Epithelial cell of proximal tubule (primary cell): Measurements from ENCODE around the gene NSMCE1. TPM values are rescaled to one million over a fixed set of nuclear protein-coding genes. Genes with fewer than 3 reads are reported as not detected.

Source experiments
- DNase-seq: peaks from one replicate; pipeline ENCODE4 v3.0.0-alpha.2; 2011; ENCODE audit warnings: low read depth
- H3K4me3 ChIP-seq: 2 replicates; pipeline ENCODE4 v1.5.1; 2011; ENCODE audit warnings: low read depth, mild to moderate bottlenecking, low read length
- total RNA-seq: library from RNA; depleted of rRNA; stranded (reverse); fragments of >200 nt; gene quantifications from 2 replicates; pipeline ENCODE4 v1.2.3, GENCODE V29; 2015
- TF ChIP-seq, protein P1 (sequence below): conservative IDR thresholded peaks from 2 replicates; pipeline ENCODE4 v1.5.1; 2012; ENCODE audit warnings: low read depth, mild to moderate bottlenecking, low read length

Gene NSMCE1, protein sequence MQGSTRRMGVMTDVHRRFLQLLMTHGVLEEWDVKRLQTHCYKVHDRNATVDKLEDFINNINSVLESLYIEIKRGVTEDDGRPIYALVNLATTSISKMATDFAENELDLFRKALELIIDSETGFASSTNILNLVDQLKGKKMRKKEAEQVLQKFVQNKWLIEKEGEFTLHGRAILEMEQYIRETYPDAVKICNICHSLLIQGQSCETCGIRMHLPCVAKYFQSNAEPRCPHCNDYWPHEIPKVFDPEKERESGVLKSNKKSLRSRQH
- total RNA-seq = 67.1 and 86.3 TPM in 2 replicates

DNA sequence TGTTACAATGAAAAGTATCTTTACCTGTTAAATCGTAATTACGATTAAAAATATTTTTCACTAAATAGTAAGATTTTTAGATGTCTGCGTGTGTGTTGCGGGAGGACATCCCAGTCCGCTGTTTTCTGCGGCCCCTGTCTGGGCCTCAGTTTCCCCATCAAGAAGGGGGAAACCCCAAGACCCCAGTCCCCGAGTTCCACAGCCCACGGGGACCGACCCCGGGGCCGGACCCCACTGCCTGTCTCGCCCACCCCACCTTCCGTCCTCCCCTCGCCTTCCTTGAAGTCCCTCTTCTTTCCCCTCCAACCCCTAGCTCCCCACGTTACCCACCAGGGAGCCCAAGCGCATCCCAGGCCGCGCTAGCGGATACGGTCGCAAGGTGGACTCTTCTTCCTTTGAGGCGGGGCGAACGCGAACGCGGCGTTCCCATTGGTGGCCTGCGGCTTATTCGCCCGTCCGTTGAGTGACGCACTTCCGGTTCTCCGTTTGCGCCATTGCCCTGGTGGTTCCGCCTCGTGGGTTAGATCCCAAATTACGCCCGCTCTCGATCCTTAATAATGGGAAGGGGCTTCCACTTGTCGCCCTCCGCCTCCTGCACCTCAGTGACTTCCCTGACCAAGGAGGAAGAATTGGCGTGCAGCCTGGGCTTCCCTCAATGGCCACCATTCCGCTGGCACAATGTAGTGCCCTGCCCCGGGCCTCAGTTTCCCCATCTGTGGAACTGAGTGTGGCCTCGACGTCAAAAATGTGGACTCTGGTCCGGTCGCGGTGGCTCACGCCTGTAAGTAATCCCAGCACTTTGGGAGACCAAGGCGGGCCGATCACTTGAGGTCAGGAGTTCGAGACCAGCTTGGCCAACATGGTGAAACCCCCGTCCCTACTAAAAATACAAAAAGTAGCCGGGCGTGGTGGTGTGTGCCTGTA, at the start of gene NSMCE1:
TSS of gene NSMCE1 (minus strand) at position 397 of the 924 bp plus-strand sequence. CDS start 11,202 bp downstream, outside the sequence.
- H3K4me3 ChIP-seq = peak within 1 kb of the TSS; percentile 96
- DNase-seq = peak; percentile 46
- TF ChIP-seq, protein P1, sequence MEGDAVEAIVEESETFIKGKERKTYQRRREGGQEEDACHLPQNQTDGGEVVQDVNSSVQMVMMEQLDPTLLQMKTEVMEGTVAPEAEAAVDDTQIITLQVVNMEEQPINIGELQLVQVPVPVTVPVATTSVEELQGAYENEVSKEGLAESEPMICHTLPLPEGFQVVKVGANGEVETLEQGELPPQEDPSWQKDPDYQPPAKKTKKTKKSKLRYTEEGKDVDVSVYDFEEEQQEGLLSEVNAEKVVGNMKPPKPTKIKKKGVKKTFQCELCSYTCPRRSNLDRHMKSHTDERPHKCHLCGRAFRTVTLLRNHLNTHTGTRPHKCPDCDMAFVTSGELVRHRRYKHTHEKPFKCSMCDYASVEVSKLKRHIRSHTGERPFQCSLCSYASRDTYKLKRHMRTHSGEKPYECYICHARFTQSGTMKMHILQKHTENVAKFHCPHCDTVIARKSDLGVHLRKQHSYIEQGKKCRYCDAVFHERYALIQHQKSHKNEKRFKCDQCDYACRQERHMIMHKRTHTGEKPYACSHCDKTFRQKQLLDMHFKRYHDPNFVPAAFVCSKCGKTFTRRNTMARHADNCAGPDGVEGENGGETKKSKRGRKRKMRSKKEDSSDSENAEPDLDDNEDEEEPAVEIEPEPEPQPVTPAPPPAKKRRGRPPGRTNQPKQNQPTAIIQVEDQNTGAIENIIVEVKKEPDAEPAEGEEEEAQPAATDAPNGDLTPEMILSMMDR = no peak

- H3K4me3 ChIP-seq = no peak overlapping the region
- no peak for DNase-seq
- TF ChIP-seq, protein P1 = no peak
Measured at GRCh38 chr16:27317738-27318391, 49.3 kb upstream of the NSMCE1 start.

DNA sequence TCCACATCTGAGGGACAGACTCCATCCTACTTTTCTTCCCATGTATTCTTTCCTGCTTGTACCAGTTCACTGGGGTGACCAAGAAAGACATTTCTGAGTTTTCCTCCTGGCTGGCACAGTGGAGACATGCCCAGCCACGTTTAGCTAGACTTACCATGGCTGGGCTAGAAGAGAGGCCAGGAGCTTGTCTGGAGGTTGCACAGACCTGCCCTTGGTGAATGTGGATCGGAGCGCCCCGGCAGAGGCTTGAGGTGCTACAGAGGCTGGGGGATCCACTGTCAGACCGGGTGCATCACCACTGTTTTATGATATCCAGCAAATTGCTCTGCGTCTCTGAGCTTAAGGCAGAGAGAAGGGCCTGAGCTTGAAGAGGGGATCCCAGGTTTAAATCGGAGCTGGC, 48.7 kb upstream of the NSMCE1 start:
- H3K4me3 ChIP-seq = no peak overlapping the region
- no peak for DNase-seq
- TF ChIP-seq, protein P1 = no peak

- no peak for DNase-seq
- peak overlapping the region; percentile 88 for H3K4me3 ChIP-seq
- TF ChIP-seq, protein P1 = no peak
Measured at GRCh38 chr16:27316038-27316680, 47.6 kb upstream of the NSMCE1 start.

DNA sequence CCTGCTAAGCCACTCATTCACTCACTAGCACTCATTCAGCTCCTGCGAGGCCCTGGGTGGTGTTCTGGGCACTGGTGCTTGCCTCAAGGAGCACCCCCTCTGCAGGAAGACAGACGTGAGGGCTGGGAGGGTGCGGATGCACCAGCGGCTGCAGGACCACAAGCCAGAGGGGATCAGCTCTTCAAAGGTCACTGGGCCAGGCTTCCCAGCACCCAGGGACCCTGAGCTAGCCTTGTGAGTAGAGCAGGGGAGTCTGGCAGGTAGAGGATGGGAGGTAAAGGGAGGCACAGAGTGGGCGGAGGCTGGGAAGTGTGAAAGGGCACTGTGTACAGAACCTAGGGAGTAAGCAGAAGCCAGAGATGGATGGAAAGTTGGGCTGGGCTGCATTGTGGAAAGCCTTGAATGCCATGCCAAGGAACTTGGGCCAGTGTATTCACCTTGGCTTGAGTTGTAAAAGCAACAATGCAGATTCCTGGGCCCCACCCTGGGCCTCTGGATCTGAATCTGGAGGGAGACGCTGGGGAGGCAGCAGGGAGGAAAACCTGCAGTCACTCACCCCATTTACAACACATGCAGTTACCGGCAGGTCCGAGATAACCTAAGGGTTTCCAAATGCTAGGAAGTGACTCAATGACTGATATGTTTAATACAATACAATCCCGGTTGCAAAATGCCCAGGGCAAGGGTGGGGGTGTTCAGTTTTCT, 46.9 kb upstream of the NSMCE1 start:
- no peak for DNase-seq
- H3K4me3 ChIP-seq = peak overlapping the region; percentile 88
- TF ChIP-seq, protein P1 = no peak

DNA sequence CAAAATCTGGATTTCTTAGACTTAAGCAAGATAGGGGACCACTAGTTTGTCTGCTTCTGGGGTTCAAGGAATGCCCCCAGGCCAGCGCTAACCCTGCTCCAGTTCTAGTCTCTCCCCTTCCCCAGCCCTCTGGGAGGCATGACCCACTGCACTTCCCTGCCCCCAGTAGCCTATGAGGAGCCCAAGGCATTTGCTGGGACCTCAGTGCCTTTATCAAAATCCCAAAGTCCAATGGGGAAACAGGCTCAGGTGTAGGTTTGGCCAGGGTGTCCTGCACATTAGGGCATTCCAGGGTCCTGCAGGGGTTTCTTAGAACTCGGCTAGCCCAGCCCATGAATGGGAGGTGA, 46.4 kb upstream of the NSMCE1 start:
- TF ChIP-seq, protein P1 = no peak
- H3K4me3 ChIP-seq = peak overlapping the region; percentile 88
- no peak for DNase-seq
